Ovary (tissue), 9 donors: ENCODE measurements around the gene POLR2I. TPM values are rescaled to one million over a fixed set of nuclear protein-coding genes. Genes with fewer than 3 reads are reported as not detected.

Source experiments
- DNase-seq, 5 donors: peaks; one replicate each; pipeline ENCODE4 v3.0.0-alpha.2; 2019 to 2020
- H3K27ac ChIP-seq, 2 donors: fragments of 200-600 bp; one replicate each; pipeline versions ENCODE4 v1.5.1 to v1.8.0; 2019 to 2022
- H3K27me3 ChIP-seq: fragments of 200-600 bp; one replicate; pipeline ENCODE4 v1.8.0; 2022
- H3K36me3 ChIP-seq: fragments of 200-600 bp; sonication (generic); one replicate; pipeline ENCODE4 v1.5.1; 2019
- H3K4me1 ChIP-seq: one replicate; pipeline ENCODE4 v1.8.1; 2013; ENCODE audit warnings: mild to moderate bottlenecking, moderate library complexity; ENCODE audit not compliant: insufficient read depth
- H3K4me3 ChIP-seq: fragments of 200-600 bp; sonication (generic); one replicate; pipeline ENCODE4 v1.5.1; 2017
- H3K9me3 ChIP-seq, 2 donors: fragments of 200-600 bp in 1 of 2; sonication (generic) in 1 of 2; one replicate each; pipeline versions ENCODE4 v1.5.1 to v1.8.1; 2013 to 2019; ENCODE audit warnings: mild to moderate bottlenecking in 1 of 2, moderate library complexity in 1 of 2
- CTCF ChIP-seq, 3 donors: fragments of 450-650 bp in 2 of 3; fragments of 200-600 bp in 1 of 3; IDR thresholded peaks; one replicate each; pipeline versions ENCODE4 v1.5.1 to v1.8.0; 2016 to 2022; ENCODE audit warnings: antibody characterized with exemption in 3 of 3, mild to moderate bottlenecking in 1 of 3
- EP300 ChIP-seq: sonication (generic); formaldehyde crosslinking; IDR thresholded peaks from one replicate; pipeline ENCODE4 v1.6.1; 2017; ENCODE audit warnings: antibody characterized with exemption
- POLR2A ChIP-seq: fragments of 450-650 bp; IDR thresholded peaks from one replicate; pipeline ENCODE4 v1.6.1; 2017; ENCODE audit warnings: antibody characterized with exemption, mild to moderate bottlenecking, moderate library complexity
- WGBS, 3 donors: extraction: QIAGEN DNeasy Blood & Tissue Kit in 1 of 3; methylation state at CpG; one replicate each; pipeline versions ENCODE4 v1.1.5 to v1.1.7; 2013 to 2017; 5-methylcytosine and 5-hydroxymethylcytosine counted together
- intact Hi-C, 4 donors: fragments of 100-400 bp; cut with DNase I; formaldehyde crosslinking; loops; one replicate each; pipeline versions ENCODE4 v1.11.0 to v1.15.1; 2022 to 2023
- polyA plus RNA-seq, 2 donors: library from polyadenylated mRNA; stranded (reverse); fragments of 200-250 nt in 1 of 2; fragments of 350-450 nt in 1 of 2; fragmentation: Illumina TruSeq in 1 of 2; extraction: RNeasy Lipid Tissue Mini Kit (QIAGEN cat#74804) in 1 of 2; gene quantifications; one replicate each; pipeline ENCODE4 v1.2.3, GENCODE V29; 2013 to 2014
- total RNA-seq, 7 donors: library from RNA; depleted of rRNA in 2 of 7; stranded (reverse); fragments of >200 nt in 2 of 7; fragmentation: NEBNext Ultra II Directional in 3 of 7; extraction: Animal tissue kit (Norgen Biotek cat#: 25700) in 3 of 7; gene quantifications; one replicate each; pipeline versions ENCODE4 v1.1.0 to v1.2.4, GENCODE V29; 2016 to 2023
- donor health status: DM: no; HTN: no; CAD: no; lungs with moderate emphysema.
- donor health status: DM: no; HTN: no; CAD: no.
- donor health status: Bipolar disorder and iron deficiency.
- donor health status: DM: yes; HTN: yes; CAD: no.
- donor health status: DM: no; HTN: no; CAD: no.
- donor health status: DM: yes; HTN: yes; CAD: no.

Gene POLR2I
- total and polyA plus RNA-seq, 9 donors = 49.4 to 84.8 (median 70.0) TPM

GRCh38 chr19:36115453-36116343 is 1.0 kb upstream of the POLR2I start, which contains the start of gene TBCB:
Gene TBCB, plus strand, starts transcription at chr19:36115468. Its CDS starts 93 bp downstream, at chr19:36115561.
- peaks cover 12% of the 10 kb centered on the region for H3K4me1 ChIP-seq
- intact Hi-C loops = loop anchor here in 2 of 4 donors (2.0 kb wide), 2 partner anchors 61 to 119 kb away; partner anchors contain the start of genes THAP8 (in 1 of the 2) and WDR62 (in 1 of the 2)

GRCh38 chr19:36113894-36114720 is 568 bp downstream of the POLR2I start:
- intact Hi-C loops = loop anchor here in 2 of 4 donors (2.0 kb wide), 2 partner anchors 59 to 117 kb away; partner anchors contain the start of genes THAP8 (in 1 of the 2) and WDR62 (in 1 of the 2)
- peak overlapping the region; percentile 65 to 82 for H3K27ac ChIP-seq
- H3K27me3 ChIP-seq = no peaks in the 10 kb centered on the region
- no peaks in the 10 kb centered on the region for H3K36me3 ChIP-seq
- H3K4me3 ChIP-seq = peak overlapping the region; percentile 64
- H3K9me3 ChIP-seq = no peaks in the 10 kb centered on the region
- peak; percentile 50 to 69 (median 54) for DNase-seq
- 3 to 4% (median 4%) methylated on average over 48 of the region's 48 CpGs for WGBS, 3 donors
- TF ChIP-seq POLR2A (no peak), CTCF (IDR thresholded peaks at IDR 0.05) (no peak), EP300 (no peak)
- peaks cover 12% of the 10 kb centered on the region for H3K4me1 ChIP-seq

More at GRCh38 chr19:36115453-36116343, 1.0 kb upstream of the POLR2I start, which contains the start of gene TBCB:
- 2 to 5% (median 2%) methylated on average over 52 to 59 of the region's 59 CpGs for WGBS, 3 donors
- no peaks in the 10 kb centered on the region for H3K36me3 ChIP-seq
- H3K27ac ChIP-seq = peak within 1 kb of the TSS; percentile 65 to 82
- DNase-seq = peak in 1 of 5 donors; percentile 34
- H3K4me3 ChIP-seq = peak within 1 kb of the TSS; percentile 64
- H3K27me3 ChIP-seq = no peaks in the 10 kb centered on the region
- no peak for TF ChIP-seq CTCF (IDR thresholded peaks at IDR 0.05)
- peak; percentile 39 for TF ChIP-seq POLR2A
- no peak for TF ChIP-seq EP300
- H3K9me3 ChIP-seq = no peaks in the 10 kb centered on the region

DNA sequence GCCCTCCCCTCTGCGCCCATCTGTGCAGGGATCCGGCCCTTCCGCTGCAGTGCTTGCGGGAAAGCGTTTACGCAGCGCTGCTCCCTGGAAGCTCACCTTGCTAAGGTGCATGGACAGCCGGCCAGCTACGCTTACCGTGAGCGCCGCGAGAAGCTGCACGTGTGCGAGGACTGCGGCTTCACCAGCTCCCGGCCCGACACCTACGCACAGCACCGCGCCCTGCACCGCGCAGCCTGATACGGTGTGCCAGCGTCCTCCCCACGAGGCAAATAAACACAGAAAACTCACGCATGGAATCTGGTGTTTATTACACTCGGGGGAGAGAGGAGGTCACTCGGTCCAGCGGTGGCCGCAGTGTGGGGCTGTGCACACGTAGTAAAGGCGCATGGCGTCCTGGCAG is 1.2 kb downstream of the POLR2I start:
- Histone ChIP-seq H3K36me3 (no peaks in the 10 kb centered on the region), H3K4me3 (no peak overlapping the region), H3K4me1 (peaks cover 12% of the 10 kb centered on the region), H3K9me3 (no peaks in the 10 kb centered on the region), H3K27me3 (no peaks in the 10 kb centered on the region), H3K27ac (no peak overlapping the region)
- 74 to 85% (median 74%) methylated on average over 34 of the region's 34 CpGs for WGBS, 3 donors
- TF ChIP-seq EP300 (no peak), CTCF (IDR thresholded peaks at IDR 0.05) (no peak), POLR2A (no peak)
- intact Hi-C loops = no loop called here
- DNase-seq = peak in 3 of 5 donors; percentile 40 to 52 (median 41)

DNA sequence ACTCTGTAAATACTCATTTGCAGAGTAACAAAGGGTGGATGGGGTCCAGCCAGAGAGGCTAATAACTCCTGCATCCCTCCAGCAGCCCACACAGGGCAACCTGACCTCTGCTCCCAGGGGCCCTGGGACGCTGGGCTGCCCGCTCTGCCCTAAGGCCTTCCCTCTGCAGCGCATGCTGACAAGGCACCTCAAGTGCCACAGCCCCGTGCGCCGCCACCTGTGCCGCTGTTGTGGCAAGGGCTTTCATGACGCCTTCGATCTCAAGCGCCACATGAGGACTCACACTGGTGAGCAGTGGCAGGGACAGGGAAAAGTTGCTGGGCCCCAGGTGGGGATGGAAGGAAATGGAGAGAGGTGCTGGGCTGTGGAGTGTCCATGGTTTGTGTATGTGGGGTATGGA is 2.0 kb downstream of the POLR2I start:
- no peaks in the 10 kb centered on the region for H3K36me3 ChIP-seq
- no peak for TF ChIP-seq EP300
- no peak for TF ChIP-seq CTCF (IDR thresholded peaks at IDR 0.05)
- no peak for TF ChIP-seq POLR2A
- no peak overlapping the region for H3K27ac ChIP-seq
- H3K4me1 ChIP-seq = peaks cover 12% of the 10 kb centered on the region
- H3K4me3 ChIP-seq = no peak overlapping the region
- intact Hi-C loops = no loop called here
- WGBS, 3 donors = 90 to 95% (median 92%) methylated on average over 10 of the region's 10 CpGs
- no peaks in the 10 kb centered on the region for H3K27me3 ChIP-seq
- DNase-seq = no peak
- no peaks in the 10 kb centered on the region for H3K9me3 ChIP-seq
